ENCODE data around the gene TDRD9. TPM values are rescaled to one million over a fixed set of nuclear protein-coding genes. Genes with fewer than 3 reads are reported as not detected.

Gene TDRD9
- polyA plus RNA-seq, 1 experiment, result 2.2 TPM

DNA sequence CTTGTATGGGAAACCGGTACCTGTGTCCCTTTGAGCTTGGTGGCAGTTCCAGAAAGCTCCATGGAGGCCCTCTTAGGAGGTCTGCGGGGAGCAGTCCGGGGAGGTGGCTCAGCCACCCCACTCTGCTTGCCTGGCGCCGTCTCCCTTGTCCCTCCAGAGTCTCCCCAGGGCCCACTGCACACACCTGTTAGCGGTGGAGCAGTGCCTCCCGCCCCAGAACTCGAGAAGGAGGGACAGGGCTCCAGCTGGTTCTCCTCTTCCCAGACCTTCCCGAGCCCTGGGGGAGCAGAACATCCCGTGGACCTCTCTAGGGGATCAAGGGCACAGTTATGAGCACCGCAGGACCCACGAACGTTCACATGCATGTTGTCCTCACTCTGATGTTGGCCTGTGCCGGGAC lies 168.1 kb downstream of the TDRD9 start:
- CTCF ChIA-PET, result interaction anchor here (2.1 kb wide), 1 partner anchor 468 kb away, joined by 9 read pairs; no protein-coding TSS in a partner anchor
- TF ChIP-seq, protein P1, sequence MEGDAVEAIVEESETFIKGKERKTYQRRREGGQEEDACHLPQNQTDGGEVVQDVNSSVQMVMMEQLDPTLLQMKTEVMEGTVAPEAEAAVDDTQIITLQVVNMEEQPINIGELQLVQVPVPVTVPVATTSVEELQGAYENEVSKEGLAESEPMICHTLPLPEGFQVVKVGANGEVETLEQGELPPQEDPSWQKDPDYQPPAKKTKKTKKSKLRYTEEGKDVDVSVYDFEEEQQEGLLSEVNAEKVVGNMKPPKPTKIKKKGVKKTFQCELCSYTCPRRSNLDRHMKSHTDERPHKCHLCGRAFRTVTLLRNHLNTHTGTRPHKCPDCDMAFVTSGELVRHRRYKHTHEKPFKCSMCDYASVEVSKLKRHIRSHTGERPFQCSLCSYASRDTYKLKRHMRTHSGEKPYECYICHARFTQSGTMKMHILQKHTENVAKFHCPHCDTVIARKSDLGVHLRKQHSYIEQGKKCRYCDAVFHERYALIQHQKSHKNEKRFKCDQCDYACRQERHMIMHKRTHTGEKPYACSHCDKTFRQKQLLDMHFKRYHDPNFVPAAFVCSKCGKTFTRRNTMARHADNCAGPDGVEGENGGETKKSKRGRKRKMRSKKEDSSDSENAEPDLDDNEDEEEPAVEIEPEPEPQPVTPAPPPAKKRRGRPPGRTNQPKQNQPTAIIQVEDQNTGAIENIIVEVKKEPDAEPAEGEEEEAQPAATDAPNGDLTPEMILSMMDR (IDR thresholded peaks at IDR 0.05; ENCODE audit: insufficient read depth, low read depth, low read length), result no peak
- DNase-seq (ENCODE audit: low read depth), result no peak
- Histone ChIP-seq H3K4me3 (ENCODE audit: low read depth, low read length) (no peak overlapping the region), H3K36me3 (ENCODE audit: control insufficient read depth, insufficient read depth, low read length) (no peaks in the 10 kb centered on the region), H3K27me3 (ENCODE audit: control insufficient read depth, insufficient read depth, low read length) (peaks cover 2% of the 10 kb centered on the region; the same call in 1 of the 2 replicates)
- POLR2A ChIA-PET, result no interaction called here

DNA sequence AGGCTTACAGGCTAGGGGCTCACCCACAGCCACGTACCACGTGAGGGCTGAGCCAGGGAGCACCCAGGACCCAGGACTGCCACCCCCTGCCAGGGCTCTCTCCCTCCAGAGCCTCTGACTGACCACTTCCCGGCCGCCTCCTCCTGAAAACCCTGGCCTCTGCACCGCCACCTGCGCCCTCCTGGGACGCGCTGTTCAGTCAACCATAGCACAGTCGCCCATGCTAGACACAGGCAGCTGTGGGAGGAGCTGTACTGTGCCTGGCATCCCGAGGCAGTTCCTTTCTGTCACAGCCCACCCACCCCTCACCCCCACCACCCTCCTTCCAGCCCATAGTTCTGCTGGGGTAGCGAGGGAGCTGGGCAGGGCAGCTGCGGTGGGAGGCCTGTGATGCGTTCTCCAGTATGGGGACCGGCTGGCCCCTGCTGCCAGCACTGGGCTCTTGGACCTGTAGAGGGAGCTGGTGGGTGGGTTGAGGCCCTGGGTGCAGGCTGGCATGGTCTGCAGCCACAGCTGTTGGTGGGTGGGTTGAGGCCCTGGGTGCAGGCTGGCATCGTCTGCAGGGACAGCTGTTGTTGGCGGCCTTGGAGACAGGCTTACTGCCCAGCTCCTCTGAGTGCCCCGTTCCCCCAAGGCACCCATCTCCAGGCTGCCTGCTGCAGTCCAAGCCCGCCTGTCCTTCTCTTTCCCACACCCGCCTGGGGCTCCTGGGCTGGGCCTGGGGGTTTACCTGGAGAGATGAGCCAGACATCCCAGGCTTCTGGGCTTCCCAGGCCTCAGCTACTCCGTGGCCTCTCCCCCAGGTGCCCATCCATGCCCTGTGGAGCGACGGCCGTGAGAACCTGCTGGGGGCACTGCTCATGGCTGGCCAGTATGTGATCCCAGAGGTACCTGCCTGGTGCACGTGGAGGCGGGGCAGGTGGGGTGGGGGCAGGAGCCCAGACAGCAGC lies 168.8 kb downstream of the TDRD9 start:
- H3K36me3 ChIP-seq (ENCODE audit: control insufficient read depth, insufficient read depth, low read length), result no peaks in the 10 kb centered on the region
- ChIA-PET POLR2A (no interaction called here), CTCF (interaction anchor here (0.5 to 2.1 kb wide), 2 partner anchors 30 to 467 kb away, joined by 3 to 9 read pairs; no protein-coding TSS in a partner anchor)
- TF ChIP-seq, protein P1 (IDR thresholded peaks at IDR 0.05; ENCODE audit: insufficient read depth, low read depth, low read length), result no peak
- peaks cover 2% of the 10 kb centered on the region; the same call in 1 of the 2 replicates for H3K27me3 ChIP-seq (ENCODE audit: control insufficient read depth, insufficient read depth, low read length)
- DNase-seq (ENCODE audit: low read depth), result no peak
- H3K4me3 ChIP-seq (ENCODE audit: low read depth, low read length), result no peak overlapping the region

DNA sequence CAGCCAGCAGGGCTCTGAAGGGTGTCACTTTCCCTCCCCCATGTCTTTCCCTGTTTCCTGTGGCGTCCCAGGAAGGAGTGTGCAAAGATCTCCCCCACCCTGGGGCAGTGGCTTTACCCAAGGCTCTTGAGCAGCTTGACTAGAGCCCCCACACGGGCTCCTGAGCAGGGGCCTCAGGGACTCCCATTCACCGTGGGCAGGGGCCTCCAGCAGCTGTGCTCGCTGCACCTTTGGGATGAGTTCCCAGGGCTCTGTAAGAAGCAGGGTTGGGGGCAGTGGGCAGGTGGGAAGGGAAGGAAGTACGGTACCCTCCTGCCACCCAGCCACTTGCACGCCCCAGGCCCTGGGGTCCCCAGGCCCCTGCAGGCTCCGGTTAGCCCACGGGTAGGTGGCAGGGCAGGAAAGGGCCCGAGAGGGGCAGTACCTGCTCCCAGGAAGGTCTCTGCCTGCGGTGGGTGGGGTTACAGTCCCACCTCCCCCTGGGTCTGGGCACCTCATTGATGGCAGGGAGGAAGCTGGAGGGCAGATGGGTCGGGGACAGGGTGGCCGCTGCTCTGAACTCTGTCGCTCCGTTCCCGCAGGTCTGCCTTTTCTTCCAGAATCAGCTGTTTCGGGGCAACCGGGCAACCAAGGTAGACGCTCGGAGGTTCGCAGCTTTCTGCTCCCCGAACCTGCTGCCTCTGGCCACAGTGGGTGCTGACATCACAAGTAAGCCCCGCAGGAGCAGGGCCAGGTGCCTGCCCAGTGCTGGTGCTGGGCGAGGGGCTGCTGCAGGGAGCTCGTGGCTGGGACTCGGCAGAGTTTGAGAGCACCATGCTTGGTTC lies 170.2 kb downstream of the TDRD9 start:
- Histone ChIP-seq H3K27me3 (ENCODE audit: control insufficient read depth, insufficient read depth, low read length) (peaks cover 2% of the 10 kb centered on the region; the same call in 1 of the 2 replicates), H3K36me3 (ENCODE audit: control insufficient read depth, insufficient read depth, low read length) (no peaks in the 10 kb centered on the region), H3K4me3 (ENCODE audit: low read depth, low read length) (no peak overlapping the region)
- POLR2A ChIA-PET, result interaction anchor here (0.5 kb wide), 1 partner anchor 34 kb away, joined by 15 read pairs; no protein-coding TSS in a partner anchor
- DNase-seq (ENCODE audit: low read depth), result no peak
- CTCF ChIA-PET, result no interaction called here
- TF ChIP-seq, protein P1 (IDR thresholded peaks at IDR 0.05; ENCODE audit: insufficient read depth, low read depth, low read length), result no peak

DNA sequence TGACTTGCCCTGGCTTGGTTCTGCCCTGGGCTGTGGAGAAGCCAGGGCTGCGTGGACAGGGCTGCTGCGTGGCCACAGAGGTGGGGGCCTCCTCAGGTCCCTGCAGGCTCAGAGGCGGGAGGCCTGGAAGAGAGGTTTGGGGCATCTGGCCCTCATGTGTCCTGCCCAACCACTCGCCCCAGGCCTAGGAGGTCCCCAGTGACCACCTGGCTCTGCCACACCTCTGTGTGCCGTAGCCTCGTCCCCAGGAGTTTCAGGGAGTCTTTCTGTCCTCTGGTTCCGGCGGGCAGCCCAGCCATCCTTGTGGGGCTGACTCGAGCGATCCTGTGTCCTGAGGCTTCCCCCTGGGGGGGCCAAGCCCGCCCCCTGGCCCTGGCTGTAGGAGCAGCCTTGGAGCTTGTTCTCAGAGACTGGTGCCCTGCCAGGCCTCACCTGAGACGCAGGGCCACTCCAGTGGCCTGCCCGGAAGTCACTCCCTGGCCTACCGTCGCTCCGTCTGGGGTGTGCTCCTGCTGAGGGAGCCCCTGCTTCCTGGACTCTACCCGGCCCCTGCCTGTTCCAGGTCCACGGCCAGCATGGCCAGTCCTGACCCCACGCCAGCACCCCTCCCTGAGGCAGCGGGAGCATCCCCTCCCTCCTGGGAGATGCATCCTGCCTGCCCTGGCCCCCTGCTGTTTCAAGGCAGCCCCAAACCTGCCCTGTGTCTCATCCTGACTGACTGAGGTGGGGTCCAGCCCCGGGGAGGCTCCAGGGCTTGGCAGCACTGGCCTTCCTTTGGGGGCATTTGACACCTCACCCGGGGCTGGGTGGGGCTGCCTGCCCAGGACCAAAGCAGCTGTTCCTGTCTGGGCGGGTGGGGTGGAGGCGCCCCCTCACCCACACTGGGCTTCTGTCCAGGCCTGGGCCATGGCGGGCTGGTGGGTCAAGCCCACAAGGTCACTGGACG lies 171.1 kb downstream of the TDRD9 start:
- CTCF ChIA-PET, result no interaction called here
- TF ChIP-seq, protein P1 (IDR thresholded peaks at IDR 0.05; ENCODE audit: insufficient read depth, low read depth, low read length), result no peak
- POLR2A ChIA-PET, result no interaction called here
- no peak for DNase-seq (ENCODE audit: low read depth)
- H3K27me3 ChIP-seq (ENCODE audit: control insufficient read depth, insufficient read depth, low read length), result peaks cover 2% of the 10 kb centered on the region; the same call in 1 of the 2 replicates
- no peaks in the 10 kb centered on the region for H3K36me3 ChIP-seq (ENCODE audit: control insufficient read depth, insufficient read depth, low read length)
- H3K4me3 ChIP-seq (ENCODE audit: low read depth, low read length), result no peak overlapping the region
